ENCODE measurements around the gene CDK1. TPM values are rescaled to one million over a fixed set of nuclear protein-coding genes. Genes with fewer than 3 reads are reported as not detected.

CDK1 gene
- total and polyA plus RNA-seq, 2 experiments from 2014 or later, result 40.5 to 43.2 TPM

DNA sequence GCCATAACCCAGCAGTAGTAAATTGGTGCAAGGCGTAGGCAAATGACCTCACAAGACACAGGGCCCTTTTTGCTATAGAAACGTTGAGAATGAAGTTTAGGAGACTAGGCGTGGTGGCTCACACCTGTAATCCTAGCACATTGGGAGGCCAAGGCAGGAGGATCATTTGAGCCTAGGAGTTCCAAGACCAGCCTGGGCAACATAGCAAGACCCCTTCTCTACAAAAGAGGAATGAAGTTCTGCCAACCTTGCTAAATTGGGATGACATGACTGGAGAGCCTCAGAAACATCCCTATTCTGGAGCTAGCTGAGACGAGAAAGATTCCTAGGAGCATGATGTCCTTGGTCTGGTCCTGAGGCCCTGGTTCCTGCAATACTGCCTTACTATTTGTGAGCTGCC, 20.6 kb downstream of the CDK1 start:
- Histone ChIP-seq H4K20me1 (ENCODE audit: insufficient read depth) (no peaks in the 10 kb centered on the region), H3K9ac (no peak overlapping the region), H3K79me2 (ENCODE audit: insufficient read depth) (no peaks in the 10 kb centered on the region), H3K9me3 (ENCODE audit: low read depth) (no peaks in the 10 kb centered on the region), H2AFZ (no peak overlapping the region), H3K27ac (no peak overlapping the region), H3K4me3 (no peak overlapping the region), H3K36me3 (ENCODE audit: low read depth) (no peaks in the 10 kb centered on the region), H3K27me3 (replicated peaks; ENCODE audit: insufficient read depth) (no peaks in the 10 kb centered on the region), H3K4me2 (ENCODE audit: unreplicated experiment) (no peak overlapping the region), H3K9me2 (ENCODE audit: insufficient read depth) (no peaks in the 10 kb centered on the region), H3F3A (ENCODE audit: insufficient read depth) (no peaks in the 10 kb centered on the region), H3K4me1 (ENCODE audit: insufficient read depth) (no peaks in the 10 kb centered on the region)
- 73 to 76% methylated on average over 4 of the region's 4 CpGs for WGBS, 2 experiments (ENCODE audit: low coverage in 1 of 2, low lambda C conversion rate in 2 of 2, missing lambda C conversion rate in 2 of 2)
- no peak for DNase-seq
- TF ChIP-seq EZH2phosphoT487 (IDR thresholded peaks at IDR 0.05; ENCODE audit: insufficient read depth, low read depth), result no peak
- TF ChIP-seq EZH2 (IDR thresholded peaks at IDR 0.05; ENCODE audit: insufficient read depth, poor library complexity, severe bottlenecking), result no peak
- in situ Hi-C loops (cut with MboI), result no loop called here

GRCh38 chr10:60799971-60800650, 21.8 kb downstream of the CDK1 start:
- Histone ChIP-seq H3K9me3 (ENCODE audit: low read depth) (no peaks in the 10 kb centered on the region), H3K4me3 (no peak overlapping the region), H3K4me2 (ENCODE audit: unreplicated experiment) (no peak overlapping the region), H3K36me3 (ENCODE audit: low read depth) (no peaks in the 10 kb centered on the region), H3K9ac (no peak overlapping the region), H3K27me3 (replicated peaks; ENCODE audit: insufficient read depth) (no peaks in the 10 kb centered on the region), H4K20me1 (ENCODE audit: insufficient read depth) (no peaks in the 10 kb centered on the region), H3F3A (ENCODE audit: insufficient read depth) (no peaks in the 10 kb centered on the region), H3K27ac (no peak overlapping the region), H3K79me2 (ENCODE audit: insufficient read depth) (no peaks in the 10 kb centered on the region), H3K9me2 (ENCODE audit: insufficient read depth) (no peaks in the 10 kb centered on the region), H3K4me1 (ENCODE audit: insufficient read depth) (no peaks in the 10 kb centered on the region), H2AFZ (no peak overlapping the region)
- no peak for TF ChIP-seq EZH2phosphoT487 (IDR thresholded peaks at IDR 0.05; ENCODE audit: insufficient read depth, low read depth)
- no peak for TF ChIP-seq EZH2 (IDR thresholded peaks at IDR 0.05; ENCODE audit: insufficient read depth, poor library complexity, severe bottlenecking)
- in situ Hi-C loops (cut with MboI), result loop anchor here (25.0 kb wide), 1 partner anchor 937 kb away; no protein-coding TSS in a partner anchor
- 93 to 98% methylated on average over 1 of the region's 1 CpG for WGBS, 2 experiments (ENCODE audit: low coverage in 1 of 2, low lambda C conversion rate in 2 of 2, missing lambda C conversion rate in 2 of 2)
- DNase-seq, result no peak

- no peak for DNase-seq
- Histone ChIP-seq H3K36me3 (ENCODE audit: low read depth) (no peaks in the 10 kb centered on the region), H3F3A (ENCODE audit: insufficient read depth) (no peaks in the 10 kb centered on the region), H3K27ac (no peak overlapping the region), H3K4me1 (ENCODE audit: insufficient read depth) (no peaks in the 10 kb centered on the region), H3K9me3 (ENCODE audit: low read depth) (no peaks in the 10 kb centered on the region), H3K9ac (no peak overlapping the region), H3K9me2 (ENCODE audit: insufficient read depth) (no peaks in the 10 kb centered on the region), H3K79me2 (ENCODE audit: insufficient read depth) (no peaks in the 10 kb centered on the region), H3K4me2 (ENCODE audit: unreplicated experiment) (no peak overlapping the region), H2AFZ (no peak overlapping the region), H3K4me3 (no peak overlapping the region), H3K27me3 (replicated peaks; ENCODE audit: insufficient read depth) (no peaks in the 10 kb centered on the region), H4K20me1 (ENCODE audit: insufficient read depth) (no peaks in the 10 kb centered on the region)
- no peak for TF ChIP-seq EZH2phosphoT487 (IDR thresholded peaks at IDR 0.05; ENCODE audit: insufficient read depth, low read depth)
- no peak for TF ChIP-seq EZH2 (IDR thresholded peaks at IDR 0.05; ENCODE audit: insufficient read depth, poor library complexity, severe bottlenecking)
- in situ Hi-C loops (cut with MboI), result loop anchor here (25.0 kb wide), 1 partner anchor 936 kb away; no protein-coding TSS in a partner anchor
Measured at GRCh38 chr10:60800918-60801317, 22.6 kb downstream of the CDK1 start.

DNA sequence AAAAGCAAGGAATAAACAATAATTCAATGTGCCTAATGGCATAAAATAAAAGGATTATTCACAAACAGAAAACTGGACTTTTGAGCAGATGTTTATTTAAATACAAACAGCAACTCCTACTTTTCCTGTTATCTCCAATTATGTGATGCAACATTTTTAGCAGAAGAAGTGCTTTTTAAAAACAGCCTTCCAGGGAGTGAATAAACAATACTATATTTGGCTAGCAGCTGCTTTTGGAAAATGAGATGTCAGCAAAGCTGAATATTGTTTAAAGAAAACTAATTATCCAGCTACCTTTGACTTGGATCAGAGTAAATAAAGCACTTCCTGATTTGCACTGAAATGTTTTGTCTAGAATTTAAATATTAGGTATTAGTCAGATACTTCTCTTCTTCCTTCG, 23.2 kb downstream of the CDK1 start:
- Histone ChIP-seq H3K27me3 (replicated peaks; ENCODE audit: insufficient read depth) (no peaks in the 10 kb centered on the region), H3K9me3 (ENCODE audit: low read depth) (no peaks in the 10 kb centered on the region), H3K4me3 (no peak overlapping the region), H2AFZ (no peak overlapping the region), H3K27ac (no peak overlapping the region), H3K4me1 (ENCODE audit: insufficient read depth) (no peaks in the 10 kb centered on the region), H3K79me2 (ENCODE audit: insufficient read depth) (no peaks in the 10 kb centered on the region), H3K9ac (no peak overlapping the region), H3K9me2 (ENCODE audit: insufficient read depth) (no peaks in the 10 kb centered on the region), H3F3A (ENCODE audit: insufficient read depth) (no peaks in the 10 kb centered on the region), H3K4me2 (ENCODE audit: unreplicated experiment) (no peak overlapping the region), H3K36me3 (ENCODE audit: low read depth) (no peaks in the 10 kb centered on the region), H4K20me1 (ENCODE audit: insufficient read depth) (no peaks in the 10 kb centered on the region)
- DNase-seq, result no peak
- no peak for TF ChIP-seq EZH2 (IDR thresholded peaks at IDR 0.05; ENCODE audit: insufficient read depth, poor library complexity, severe bottlenecking)
- TF ChIP-seq EZH2phosphoT487 (IDR thresholded peaks at IDR 0.05; ENCODE audit: insufficient read depth, low read depth), result no peak
- WGBS, 2 experiments (ENCODE audit: low coverage in 1 of 2, low lambda C conversion rate in 2 of 2, missing lambda C conversion rate in 2 of 2), result 79 to 84% methylated on average over 1 of the region's 1 CpG
- in situ Hi-C loops (cut with MboI), result loop anchor here (25.0 kb wide), 1 partner anchor 936 kb away; no protein-coding TSS in a partner anchor

Measured in GM23248 (cell line).